ENCODE results near the gene ZDHHC11B.
"Not testable (repeated sequence)": the region's sequence is repeated elsewhere in the genome, so short reads cannot be mapped to it uniquely, and the experiment has no call there.

Gene ZDHHC11B

GRCh38 chr5:696191-696590, 88.3 kb downstream of the ZDHHC11B start:
- not testable (repeated sequence) for H3K27ac ChIP-seq (ENCODE audit: extremely low read depth, low read depth, low read length); H3K4me3 ChIP-seq (ENCODE audit: low read depth, low read length)
- POLR2A ChIA-PET: interaction anchor here (1.0 kb wide), 1 partner anchor 91 kb away, joined by 3 read pairs; no protein-coding TSS in a partner anchor

GRCh38 chr5:695475-695874, 89.1 kb downstream of the ZDHHC11B start:
- H3K4me3 ChIP-seq (ENCODE audit: low read depth, low read length); CTCF ChIA-PET; POLR2A ChIA-PET; H3K27ac ChIP-seq (ENCODE audit: extremely low read depth, low read depth, low read length); H3K9me3 ChIP-seq (ENCODE audit: control insufficient read depth, insufficient read depth, low read depth, low read length); H3K36me3 ChIP-seq (ENCODE audit: control insufficient read depth in 2 of 2, insufficient read depth in 1 of 2, low read length in 2 of 2); H3K4me1 ChIP-seq (ENCODE audit: control insufficient read depth, insufficient read depth, low read length): not testable (repeated sequence)

More at GRCh38 chr5:696191-696590, 88.3 kb downstream of the ZDHHC11B start:
- H3K36me3 ChIP-seq (ENCODE audit: control insufficient read depth in 2 of 2, insufficient read depth in 1 of 2, low read length in 2 of 2); H3K4me1 ChIP-seq (ENCODE audit: control insufficient read depth, insufficient read depth, low read length); CTCF ChIA-PET; H3K9me3 ChIP-seq (ENCODE audit: control insufficient read depth, insufficient read depth, low read depth, low read length): not testable (repeated sequence)

GRCh38 chr5:694042-694431, 90.5 kb downstream of the ZDHHC11B start:
- POLR2A ChIA-PET; H3K4me1 ChIP-seq (ENCODE audit: control insufficient read depth, insufficient read depth, low read length); H3K27ac ChIP-seq (ENCODE audit: extremely low read depth, low read depth, low read length); H3K36me3 ChIP-seq (ENCODE audit: control insufficient read depth in 2 of 2, insufficient read depth in 1 of 2, low read length in 2 of 2); H3K9me3 ChIP-seq (ENCODE audit: control insufficient read depth, insufficient read depth, low read depth, low read length); CTCF ChIA-PET: not testable (repeated sequence)
- peak overlapping the region; percentile 9; the same call in 1 of the 2 replicates for H3K4me3 ChIP-seq (ENCODE audit: low read depth, low read length)

- POLR2A ChIA-PET: interaction anchor here (0.9 to 1.4 kb wide), 3 partner anchors 20 to 199 kb away, joined by 3 to 11 read pairs (median 5); partner anchors contain the start of genes BRD9 and TRIP13
- H3K27ac ChIP-seq (ENCODE audit: extremely low read depth, low read depth, low read length): peak within 1 kb of the TSS; percentile 41; the same call in 1 of the 2 replicates
- TF ChIP-seq ZBTB8A (tag by site-specific recombination; IDR thresholded peaks at IDR 0.05) (peak; percentile 64), GLIS1 (tag by site-specific recombination; IDR thresholded peaks at IDR 0.05) (peak; percentile 10; the same call in 1 of the 2 replicates), ZNF561 (tag by site-specific recombination; IDR thresholded peaks at IDR 0.05; ENCODE audit: borderline replicate concordance) (0 out of 2 replicates have a peak, but pooled peaks have one; percentile 33), KLF8 (tag by site-specific recombination; IDR thresholded peaks at IDR 0.05) (0 out of 2 replicates have a peak, but pooled peaks have one; percentile 18), ZSCAN30 (tag by site-specific recombination; IDR thresholded peaks at IDR 0.05) (0 out of 2 replicates have a peak, but pooled peaks have one; percentile 40), KLF10 (tag by site-specific recombination; IDR thresholded peaks at IDR 0.05) (peak; percentile 33; the same call in 1 of the 2 replicates), GLIS2 (tag by site-specific recombination; IDR thresholded peaks at IDR 0.05) (peak; percentile 39; the same call in 1 of the 2 replicates)
- H3K36me3 ChIP-seq (ENCODE audit: control insufficient read depth in 2 of 2, insufficient read depth in 1 of 2, low read length in 2 of 2); CTCF ChIA-PET; H3K4me1 ChIP-seq (ENCODE audit: control insufficient read depth, insufficient read depth, low read length); H3K9me3 ChIP-seq (ENCODE audit: control insufficient read depth, insufficient read depth, low read depth, low read length): not testable (repeated sequence)
- peak within 1 kb of the TSS; percentile 48 for H3K4me3 ChIP-seq (ENCODE audit: low read depth, low read length)
Measured at GRCh38 chr5:693271-694041, 91.1 kb downstream of the ZDHHC11B start, which contains the start of gene TPPP. Gene TPPP, minus strand, starts transcription at chr5:693352. Its CDS starts 15,292 bp downstream, at chr5:678060.

- H3K36me3 ChIP-seq (ENCODE audit: control insufficient read depth in 2 of 2, insufficient read depth in 1 of 2, low read length in 2 of 2); CTCF ChIA-PET; H3K27ac ChIP-seq (ENCODE audit: extremely low read depth, low read depth, low read length); H3K9me3 ChIP-seq (ENCODE audit: control insufficient read depth, insufficient read depth, low read depth, low read length); H3K4me1 ChIP-seq (ENCODE audit: control insufficient read depth, insufficient read depth, low read length): not testable (repeated sequence)
- TF ChIP-seq ZBTB26 (tag by site-specific recombination; optimal IDR thresholded peaks at IDR 0.05): peak; percentile 45
- peak; percentile 57; the same call in 1 of the 2 replicates for TF ChIP-seq GLIS1 (tag by site-specific recombination; IDR thresholded peaks at IDR 0.05)
- 0 out of 2 replicates have a peak, but pooled peaks have one; percentile 43 for TF ChIP-seq ZBTB8A (tag by site-specific recombination; IDR thresholded peaks at IDR 0.05)
- POLR2A ChIA-PET: interaction anchor here (0.9 to 1.4 kb wide), 3 partner anchors 19 to 200 kb away, joined by 3 to 11 read pairs (median 5); partner anchors contain the start of genes BRD9 and TRIP13
- peak overlapping the region; percentile 44 for H3K4me3 ChIP-seq (ENCODE audit: low read depth, low read length)
Measured at GRCh38 chr5:692529-693041, 91.9 kb downstream of the ZDHHC11B start.
